ENCODE measurements around the gene RPL4. TPM values are rescaled to one million over a fixed set of nuclear protein-coding genes. Genes with fewer than 3 reads are reported as not detected.
A peak's percentile ranks its signal among the peaks of the same experiment; 100 is the strongest.

RPL4 gene
- total RNA-seq, 1 experiment from 2014 or later: 3,648 TPM

GRCh38 chr15:66486887-66487286, 17.8 kb downstream of the RPL4 start:
- POLR2A ChIA-PET: no interaction called here
- no peak for ATAC-seq

GRCh38 chr15:66484539-66485112, 20.0 kb downstream of the RPL4 start:
- POLR2A ChIA-PET: interaction anchor here (1.1 to 2.0 kb wide), 2 partner anchors 11 to 13 kb away, joined by 3 to 7 read pairs; partner anchors contain the start of gene SNAPC5
- ATAC-seq: no peak
- no peak overlapping the region for H3K4me3 Mint-ChIP-seq

More at GRCh38 chr15:66486887-66487286, 17.8 kb downstream of the RPL4 start:
- H3K27ac Mint-ChIP-seq: no peak overlapping the region
- no peak for TF ChIP-seq SMAD3 (CRISPR knock-in tag; IDR thresholded peaks at IDR 0.05; ENCODE audit: borderline replicate concordance)
- no peak for TF ChIP-seq SP1 (CRISPR knock-in tag; conservative IDR thresholded peaks at IDR 0.05)
- no peak for TF ChIP-seq HMGA2 (CRISPR knock-in tag; IDR thresholded peaks at IDR 0.05)
- no peak for TF ChIP-seq ZNF317 (CRISPR knock-in tag; IDR thresholded peaks at IDR 0.05; ENCODE audit: borderline replicate concordance, low read depth)
- no peak for TF ChIP-seq FOXK1 (CRISPR knock-in tag; IDR thresholded peaks at IDR 0.05)
- TF ChIP-seq GABPB1 (CRISPR knock-in tag; IDR thresholded peaks at IDR 0.05): no peak
- no peak for TF ChIP-seq TEAD1 (CRISPR knock-in tag; IDR thresholded peaks at IDR 0.05)
- no peak for TF ChIP-seq ZNF263 (CRISPR knock-in tag; IDR thresholded peaks at IDR 0.05; ENCODE audit: low read depth)
- TF ChIP-seq ZSCAN18 (CRISPR knock-in tag; IDR thresholded peaks at IDR 0.05): no peak
- no peaks in the 10 kb centered on the region for H3K4me1 Mint-ChIP-seq
- H3K36me3 Mint-ChIP-seq: peaks cover 69% of the 10 kb centered on the region
- no peak overlapping the region for H3K4me3 Mint-ChIP-seq
- CTCF ChIA-PET: no interaction called here
- no peaks in the 10 kb centered on the region for H3K9me3 Mint-ChIP-seq
- no peaks in the 10 kb centered on the region for H3K27me3 Mint-ChIP-seq (ENCODE audit: low read depth)
- DNase-seq (ENCODE audit: low spot score): no peak

More at GRCh38 chr15:66484539-66485112, 20.0 kb downstream of the RPL4 start:
- TF ChIP-seq IRF1 (CRISPR knock-in tag; IDR thresholded peaks at IDR 0.05): no peak
- TF ChIP-seq NFATC4 (CRISPR knock-in tag; IDR thresholded peaks at IDR 0.05): no peak
- TF ChIP-seq ZBTB21 (CRISPR knock-in tag; IDR thresholded peaks at IDR 0.05; ENCODE audit: borderline replicate concordance): no peak
- TF ChIP-seq E2F4 (CRISPR knock-in tag; IDR thresholded peaks at IDR 0.05; ENCODE audit: borderline replicate concordance, low read depth): no peak
- TF ChIP-seq JAZF1 (CRISPR knock-in tag; IDR thresholded peaks at IDR 0.05): no peak
- no peak for TF ChIP-seq ATF6 (CRISPR knock-in tag; IDR thresholded peaks at IDR 0.05)
- no peak for TF ChIP-seq FOXP4 (CRISPR knock-in tag; IDR thresholded peaks at IDR 0.05)
- TF ChIP-seq ZNF425 (CRISPR knock-in tag; conservative IDR thresholded peaks at IDR 0.05): no peak
- no peak for TF ChIP-seq ZMAT4 (CRISPR knock-in tag; IDR thresholded peaks at IDR 0.05)
- no peak for TF ChIP-seq ZNF121 (CRISPR knock-in tag; IDR thresholded peaks at IDR 0.05)
- no peak for TF ChIP-seq KAT7 (CRISPR knock-in tag; IDR thresholded peaks at IDR 0.05; ENCODE audit: borderline replicate concordance)
- TF ChIP-seq MYBL2 (CRISPR knock-in tag; IDR thresholded peaks at IDR 0.05): no peak
- DNase-seq (ENCODE audit: low spot score): no peak
- CTCF ChIA-PET: interaction anchor here (1.5 kb wide), 1 partner anchor 80 kb away, joined by 4 read pairs; no protein-coding TSS in a partner anchor
- H3K9me3 Mint-ChIP-seq: no peaks in the 10 kb centered on the region
- no peaks in the 10 kb centered on the region for H3K27me3 Mint-ChIP-seq (ENCODE audit: low read depth)
- peak overlapping the region; percentile 91; the same call in 1 of the 2 replicates for H3K27ac Mint-ChIP-seq
- peaks cover under 1% of the 10 kb centered on the region for H3K4me1 Mint-ChIP-seq
- H3K36me3 Mint-ChIP-seq: peaks cover 65% of the 10 kb centered on the region
